HCT116 (cell line): ENCODE measurements around the gene TMEM161B.
"Not testable (repeated sequence)": the region's sequence is repeated elsewhere in the genome, so short reads cannot be mapped to it uniquely, and the experiment has no call there.

Experiments
- CTCF ChIP-seq, 3 experiments: fragments of 200-600 bp in 1 of 3; sonication (generic) in 1 of 3; IDR thresholded peaks in 2 of 3; conservative IDR thresholded peaks in 1 of 3; 2 replicates each; pipeline ENCODE4 v1.5.1; 2012 to 2017; ENCODE audit warnings: low read depth in 2 of 3, low read length in 2 of 3, antibody characterized with exemption in 1 of 3, borderline replicate concordance in 1 of 3, control low read depth in 1 of 3, mild to moderate bottlenecking in 1 of 3, mixed read lengths in 1 of 3, mixed run types in 1 of 3, moderate library complexity in 1 of 3; ENCODE audit not compliant: insufficient read depth in 1 of 3
- POLR2A ChIP-seq: IDR thresholded peaks from 2 replicates; pipeline ENCODE4 v1.7.0; 2011; ENCODE audit warnings: borderline replicate concordance; ENCODE audit not compliant: insufficient read depth, insufficient read length; ENCODE audit errors: extremely low read depth
- RAD21 ChIP-seq: IDR thresholded peaks from 2 replicates; pipeline ENCODE4 v1.6.1; 2012; ENCODE audit warnings: low read depth, mild to moderate bottlenecking
- SIN3A ChIP-seq: IDR thresholded peaks from 2 replicates; pipeline ENCODE4 v1.6.1; 2012; ENCODE audit warnings: low read depth
- SRF ChIP-seq: IDR thresholded peaks from 2 replicates; pipeline ENCODE4 v1.6.1; 2012; ENCODE audit warnings: low read depth
- YY1 ChIP-seq: IDR thresholded peaks from 2 replicates; pipeline ENCODE4 v1.6.1; 2011; ENCODE audit warnings: low read length, low read depth, moderate library complexity, mild to moderate bottlenecking; ENCODE audit not compliant: insufficient replicate concordance; ENCODE audit errors: extremely low read depth
- ZFX ChIP-seq: fragments of 450-650 bp; IDR thresholded peaks from 2 replicates; pipeline ENCODE4 v1.6.1; 2017

- TF ChIP-seq RAD21; POLR2A; SRF; YY1; ZFX; CTCF (IDR thresholded peaks at IDR 0.05 in 2 of 3, conservative IDR thresholded peaks at IDR 0.05 in 1 of 3; ENCODE audit: borderline replicate concordance in 1 of 3, insufficient read depth in 1 of 3, low read depth in 2 of 3, low read length in 2 of 3); SIN3A: not testable (repeated sequence)
Measured at GRCh38 chr5:88177486-88177885, 91.2 kb downstream of the TMEM161B start.
